Mucosa of stomach (tissue), 1 donor: ENCODE data around the gene ADAM8.

Source experiments
- H3K27me3 ChIP-seq: one replicate; pipeline ENCODE4 v1.7.0; 2013; ENCODE audit warnings: mild to moderate bottlenecking, low read length; ENCODE audit not compliant: control insufficient read depth, insufficient read depth
- H3K36me3 ChIP-seq: one replicate; pipeline ENCODE4 v1.7.0; 2013; ENCODE audit warnings: low read length; ENCODE audit not compliant: control insufficient read depth, insufficient read depth
- H3K4me1 ChIP-seq: one replicate; pipeline ENCODE4 v1.7.0; 2013; ENCODE audit warnings: mild to moderate bottlenecking, low read length; ENCODE audit not compliant: control insufficient read depth, insufficient read depth
- H3K4me3 ChIP-seq: one replicate; pipeline ENCODE4 v1.7.0; 2013; ENCODE audit warnings: low read length
- H3K9ac ChIP-seq: one replicate; pipeline ENCODE4 v1.7.0; 2013; ENCODE audit warnings: mild to moderate bottlenecking, low read length, moderate library complexity
- H3K9me3 ChIP-seq: one replicate; pipeline ENCODE4 v1.7.0; 2013; ENCODE audit warnings: mild to moderate bottlenecking, low read length, moderate library complexity; ENCODE audit not compliant: control insufficient read depth
- donor health status: Pancreatic carcinoma.

ADAM8 gene

DNA sequence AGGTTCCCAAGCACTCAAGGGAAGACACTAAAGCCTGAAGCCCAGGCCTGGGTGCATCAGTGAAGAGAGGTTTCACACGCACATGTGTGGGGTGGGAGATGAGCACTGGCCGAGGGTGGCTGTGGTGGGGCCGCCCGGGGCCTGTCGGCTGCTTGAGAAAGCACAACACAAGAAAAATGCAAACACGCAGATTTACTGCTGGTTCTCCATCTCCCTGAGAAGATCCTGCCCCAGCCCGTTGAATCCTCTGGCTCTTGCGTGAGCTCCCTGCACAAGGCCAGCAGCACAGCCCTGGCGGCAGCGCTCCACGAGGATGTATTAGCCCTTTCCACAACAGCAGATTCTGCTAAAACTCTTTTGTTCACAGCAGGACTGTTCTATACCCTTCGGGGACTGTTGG is 38.2 kb upstream of the ADAM8 start:
- no peaks in the 10 kb centered on the region for H3K9me3 ChIP-seq
- no peak overlapping the region for H3K9ac ChIP-seq
- no peaks in the 10 kb centered on the region for H3K36me3 ChIP-seq
- H3K4me3 ChIP-seq, result no peak overlapping the region
- peaks cover 6% of the 10 kb centered on the region for H3K4me1 ChIP-seq
- H3K27me3 ChIP-seq, result peaks cover 9% of the 10 kb centered on the region

DNA sequence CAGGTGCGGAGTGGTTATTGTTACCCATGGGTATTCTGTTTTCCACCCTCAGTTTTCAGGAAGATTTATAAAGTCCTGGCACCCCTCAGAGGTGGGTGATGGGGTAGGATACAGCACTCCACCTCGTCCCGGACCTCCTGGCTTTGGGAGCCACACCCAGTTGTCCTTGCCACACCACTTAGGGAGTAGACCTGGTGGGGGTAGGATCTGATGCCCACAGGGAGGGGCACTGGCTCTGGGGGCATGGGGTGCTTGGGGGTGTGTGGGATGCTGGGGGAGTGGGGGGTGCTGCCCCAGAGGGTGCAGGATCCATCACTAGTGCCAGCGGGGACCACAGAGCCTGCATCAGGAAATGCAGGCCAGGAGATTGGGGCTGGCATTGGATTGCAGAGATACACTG is 36.5 kb upstream of the ADAM8 start:
- peaks cover 14% of the 10 kb centered on the region for H3K4me1 ChIP-seq
- no peak overlapping the region for H3K9ac ChIP-seq
- no peaks in the 10 kb centered on the region for H3K36me3 ChIP-seq
- no peak overlapping the region for H3K4me3 ChIP-seq
- H3K9me3 ChIP-seq, result no peaks in the 10 kb centered on the region
- H3K27me3 ChIP-seq, result no peaks in the 10 kb centered on the region

DNA sequence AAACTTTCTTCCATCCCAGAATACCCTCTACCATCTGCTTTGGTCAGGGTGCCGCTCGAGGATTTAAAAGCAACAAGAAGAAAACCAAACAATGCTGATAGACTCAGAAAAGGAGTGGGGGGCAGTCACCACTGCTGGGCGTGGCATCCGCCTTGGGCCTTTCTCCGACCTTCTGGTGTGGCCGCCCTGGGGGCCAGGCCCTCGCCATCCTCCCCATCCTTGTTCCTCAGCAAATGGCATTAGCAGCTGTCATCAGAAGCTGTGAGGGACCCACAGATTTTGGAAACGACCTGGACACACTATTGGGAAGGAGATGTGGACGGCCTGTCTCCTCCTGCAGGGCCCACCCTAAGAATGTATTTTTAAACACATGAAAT is 36.1 kb upstream of the ADAM8 start:
- Histone ChIP-seq H3K36me3 (no peaks in the 10 kb centered on the region), H3K9me3 (no peaks in the 10 kb centered on the region), H3K27me3 (no peaks in the 10 kb centered on the region), H3K9ac (no peak overlapping the region), H3K4me1 (peaks cover 14% of the 10 kb centered on the region), H3K4me3 (no peak overlapping the region)

DNA sequence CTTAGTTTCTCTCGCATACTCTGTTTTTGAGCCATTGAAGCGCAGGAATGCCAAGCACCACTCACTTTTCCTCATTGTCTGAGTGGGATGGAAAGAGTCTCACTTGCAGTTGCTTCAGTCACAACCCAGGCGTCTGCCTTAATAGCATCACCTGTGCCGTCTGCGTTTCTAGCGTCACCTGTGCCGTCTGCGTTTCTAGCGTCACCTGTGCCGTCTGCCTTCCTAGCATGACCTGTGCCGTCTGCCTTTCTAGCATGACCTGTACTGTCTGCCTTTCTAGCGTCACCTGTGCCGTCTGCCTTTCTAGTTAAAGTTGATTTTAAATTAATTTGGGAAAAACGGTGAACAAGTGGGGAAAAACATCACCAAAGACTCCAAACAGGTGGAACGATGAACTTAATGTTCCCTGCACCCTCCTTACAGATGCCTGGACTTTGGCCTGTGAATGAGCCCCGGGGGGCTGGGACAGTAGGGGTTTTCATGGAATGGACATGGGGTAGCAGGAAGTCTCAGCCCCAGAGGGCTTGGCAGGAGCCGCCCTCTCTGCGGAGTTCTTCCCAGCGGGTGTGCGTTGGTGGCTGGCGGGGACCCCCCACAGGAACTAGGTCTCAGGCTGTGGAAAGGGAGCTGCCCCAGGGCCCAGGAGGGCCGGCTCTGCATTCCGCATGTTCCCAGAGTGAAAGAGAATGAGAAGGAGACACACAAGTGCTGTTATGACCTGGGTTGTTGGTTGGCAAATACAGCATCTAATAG is 35.5 kb upstream of the ADAM8 start:
- no peaks in the 10 kb centered on the region for H3K36me3 ChIP-seq
- H3K4me1 ChIP-seq, result peaks cover 18% of the 10 kb centered on the region
- no peaks in the 10 kb centered on the region for H3K27me3 ChIP-seq
- no peaks in the 10 kb centered on the region for H3K9me3 ChIP-seq
- H3K9ac ChIP-seq, result no peak overlapping the region
- no peak overlapping the region for H3K4me3 ChIP-seq

DNA sequence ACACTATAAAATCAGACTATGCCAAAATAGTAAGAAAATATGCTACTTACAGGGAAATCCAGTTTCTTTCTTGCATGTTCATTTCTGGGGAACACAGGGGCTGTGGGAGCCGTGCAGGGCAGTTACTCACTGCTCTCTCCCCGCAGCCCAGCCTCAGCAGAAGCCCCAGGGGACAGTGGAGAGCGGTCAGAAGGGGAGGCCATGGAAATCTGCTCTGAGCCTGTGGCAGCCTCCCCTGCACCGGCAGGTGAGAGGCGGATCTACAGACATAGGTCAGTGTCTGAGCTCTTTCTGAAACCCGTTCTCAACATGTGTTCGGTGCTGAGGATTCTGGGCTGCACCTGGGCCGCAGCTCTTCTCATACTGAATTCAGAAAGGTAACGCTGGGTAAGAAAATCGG is 34.9 kb upstream of the ADAM8 start:
- no peaks in the 10 kb centered on the region for H3K9me3 ChIP-seq
- no peaks in the 10 kb centered on the region for H3K27me3 ChIP-seq
- H3K4me3 ChIP-seq, result no peak overlapping the region
- H3K9ac ChIP-seq, result no peak overlapping the region
- no peaks in the 10 kb centered on the region for H3K36me3 ChIP-seq
- peaks cover 22% of the 10 kb centered on the region for H3K4me1 ChIP-seq

DNA sequence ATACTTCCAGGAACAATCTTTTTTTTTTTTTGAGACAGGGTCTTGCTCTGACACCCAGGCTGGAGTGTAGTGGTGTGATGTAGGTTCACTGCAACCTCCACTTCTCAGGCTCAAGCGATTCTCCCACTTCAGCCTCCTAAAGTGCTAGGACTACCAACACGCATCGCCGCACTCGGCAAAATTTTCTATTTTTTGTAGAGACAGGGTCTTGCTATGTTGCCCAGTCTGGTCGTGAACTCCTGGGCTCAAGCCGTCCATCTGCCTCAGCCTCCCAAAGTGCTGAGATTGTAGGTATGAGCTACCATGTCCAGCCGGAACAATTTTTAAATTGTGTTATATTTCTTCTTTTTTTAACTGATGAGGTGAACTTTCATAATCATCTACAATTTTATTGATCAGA is 34.1 kb upstream of the ADAM8 start:
- Histone ChIP-seq H3K36me3 (no peaks in the 10 kb centered on the region), H3K9ac (no peak overlapping the region), H3K4me1 (peaks cover 22% of the 10 kb centered on the region), H3K4me3 (no peak overlapping the region), H3K9me3 (no peaks in the 10 kb centered on the region), H3K27me3 (no peaks in the 10 kb centered on the region)

DNA sequence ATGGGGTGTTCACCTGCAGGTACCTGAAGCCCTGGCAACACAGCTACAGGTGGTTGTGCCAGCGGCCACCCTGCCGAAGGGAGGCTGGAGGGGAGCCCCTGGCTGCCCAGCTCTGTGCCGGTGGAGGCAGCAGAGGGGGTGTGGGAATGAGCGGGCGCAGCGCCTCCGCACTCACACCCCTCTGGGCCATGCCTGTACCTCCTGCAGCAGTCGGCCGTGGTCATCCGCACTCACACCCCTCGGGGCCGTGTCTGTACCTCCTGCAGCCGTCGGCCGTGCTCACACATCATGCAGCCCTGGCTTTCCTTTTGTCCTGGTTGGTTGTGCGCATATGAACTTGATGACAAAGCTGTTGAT is 33.7 kb upstream of the ADAM8 start:
- H3K4me3 ChIP-seq, result no peak overlapping the region
- no peaks in the 10 kb centered on the region for H3K36me3 ChIP-seq
- no peaks in the 10 kb centered on the region for H3K27me3 ChIP-seq
- peaks cover 24% of the 10 kb centered on the region for H3K4me1 ChIP-seq
- H3K9ac ChIP-seq, result no peak overlapping the region
- H3K9me3 ChIP-seq, result no peaks in the 10 kb centered on the region

DNA sequence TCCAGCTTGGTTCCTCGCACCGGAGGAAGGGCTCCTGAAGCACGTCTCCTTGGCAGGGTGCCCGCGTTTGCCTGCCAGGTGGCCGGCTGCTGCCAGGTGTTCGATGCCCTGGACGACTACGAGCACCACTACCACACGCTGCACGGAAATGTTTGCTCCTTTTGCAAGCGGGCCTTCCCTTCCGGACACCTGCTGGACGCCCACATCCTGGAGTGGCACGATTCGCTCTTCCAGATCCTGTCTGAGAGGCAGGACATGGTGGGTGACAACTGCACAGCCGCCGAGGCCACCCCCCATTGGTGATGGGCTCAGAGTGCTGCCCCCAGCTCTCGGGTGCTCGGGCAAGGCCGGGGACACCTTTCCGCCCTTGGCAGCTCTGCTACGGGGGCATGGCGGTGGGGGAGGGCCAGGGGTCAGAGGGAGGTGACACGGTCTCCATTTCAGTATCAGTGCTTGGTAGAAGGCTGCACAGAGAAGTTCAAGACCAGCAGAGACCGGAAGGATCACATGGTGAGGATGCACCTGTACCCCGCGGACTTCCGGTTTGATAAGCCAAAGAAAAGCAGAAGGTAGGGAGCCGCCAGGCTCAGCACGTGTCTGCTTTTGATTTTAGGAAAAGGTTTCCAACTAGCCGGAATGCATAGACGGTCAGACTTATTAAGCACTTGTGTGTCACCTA is 33.2 kb upstream of the ADAM8 start:
- peaks cover 27% of the 10 kb centered on the region for H3K4me1 ChIP-seq
- no peak overlapping the region for H3K4me3 ChIP-seq
- H3K9me3 ChIP-seq, result no peaks in the 10 kb centered on the region
- no peaks in the 10 kb centered on the region for H3K36me3 ChIP-seq
- H3K27me3 ChIP-seq, result no peaks in the 10 kb centered on the region
- H3K9ac ChIP-seq, result no peak overlapping the region

DNA sequence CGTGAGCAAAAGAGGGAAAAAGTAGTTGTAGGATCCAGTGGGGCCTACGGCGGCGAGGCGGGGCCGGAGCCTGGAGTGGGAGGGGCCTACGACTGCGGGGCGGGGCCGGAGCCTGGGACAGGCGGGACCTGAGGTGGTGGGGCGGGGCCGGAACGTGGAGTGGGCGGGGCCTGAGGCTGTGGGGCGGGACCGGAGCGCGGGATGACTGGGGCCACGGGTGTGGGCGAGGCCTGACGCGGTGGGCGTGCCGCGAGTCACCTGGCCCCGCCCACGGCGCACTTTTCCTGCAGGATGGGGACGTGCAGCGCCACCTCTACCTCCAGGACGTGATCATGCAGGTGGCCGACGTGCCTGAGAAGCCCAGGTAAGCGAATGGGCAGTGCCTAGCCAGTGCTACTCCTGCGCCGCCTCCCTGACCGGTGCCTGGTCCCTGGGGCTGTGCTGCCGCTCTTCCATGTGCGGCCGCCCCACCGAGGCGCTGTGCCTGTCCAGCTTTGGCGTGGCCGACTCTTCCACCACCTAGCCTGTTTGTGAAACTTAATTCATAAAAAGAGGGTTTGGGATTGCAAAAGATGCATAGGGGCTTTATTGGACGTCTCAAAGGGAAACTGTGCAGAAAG is 32.5 kb upstream of the ADAM8 start:
- Histone ChIP-seq H3K4me3 (peak overlapping the region; percentile 68), H3K9me3 (no peaks in the 10 kb centered on the region), H3K27me3 (no peaks in the 10 kb centered on the region), H3K9ac (peak overlapping the region; percentile 88), H3K4me1 (peaks cover 27% of the 10 kb centered on the region), H3K36me3 (no peaks in the 10 kb centered on the region)

DNA sequence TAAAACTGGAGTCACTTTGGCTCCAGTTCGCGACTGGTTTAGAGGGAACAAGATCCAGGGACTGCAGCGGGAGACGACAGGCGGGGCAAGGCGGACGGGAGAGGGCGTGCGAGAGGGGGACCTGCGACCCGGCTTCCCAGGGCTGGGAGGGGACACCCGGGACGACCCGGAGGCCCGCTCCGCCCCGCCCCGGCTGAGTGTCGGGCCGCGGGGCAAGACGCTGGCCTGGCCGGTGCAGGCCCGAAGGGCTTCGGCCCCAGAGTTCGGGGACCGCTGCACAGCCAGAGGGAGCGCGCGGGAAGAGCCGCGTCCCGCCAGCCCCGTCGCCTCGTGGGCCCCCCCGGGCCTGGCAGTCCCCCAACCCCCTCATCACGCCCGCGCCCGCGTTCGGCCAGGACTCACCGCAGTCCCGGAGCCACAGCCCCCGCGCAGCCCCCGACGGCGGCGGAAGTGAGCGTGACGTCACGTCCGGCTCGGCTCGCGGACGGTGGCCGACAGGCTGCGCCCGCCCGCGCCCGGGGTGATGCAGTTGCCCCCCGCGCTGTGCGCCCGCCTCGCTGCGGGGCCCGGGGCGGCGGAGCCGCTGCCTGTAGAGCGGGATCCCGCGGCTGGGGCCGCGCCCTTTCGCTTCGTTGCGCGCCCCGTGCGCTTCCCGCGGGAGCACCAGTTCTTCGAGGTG is 31.9 kb upstream of the ADAM8 start, which contains the start of the genes TUBGCP2 and ZNF511:
Gene TUBGCP2, minus strand, starts transcription at position 452 of the 679 bp plus-strand sequence. CDS start 5,931 bp downstream, outside the sequence.
Gene ZNF511, plus strand, starts transcription at position 494 of the 679 bp plus-strand sequence. Its CDS starts 30 bp downstream, at position 524.
- Histone ChIP-seq H3K4me3 (peak within 1 kb of the TSS; percentile 68), H3K36me3 (no peaks in the 10 kb centered on the region), H3K9ac (peak within 1 kb of the TSS; percentile 88), H3K9me3 (no peaks in the 10 kb centered on the region), H3K27me3 (no peaks in the 10 kb centered on the region), H3K4me1 (peaks cover 27% of the 10 kb centered on the region)

DNA sequence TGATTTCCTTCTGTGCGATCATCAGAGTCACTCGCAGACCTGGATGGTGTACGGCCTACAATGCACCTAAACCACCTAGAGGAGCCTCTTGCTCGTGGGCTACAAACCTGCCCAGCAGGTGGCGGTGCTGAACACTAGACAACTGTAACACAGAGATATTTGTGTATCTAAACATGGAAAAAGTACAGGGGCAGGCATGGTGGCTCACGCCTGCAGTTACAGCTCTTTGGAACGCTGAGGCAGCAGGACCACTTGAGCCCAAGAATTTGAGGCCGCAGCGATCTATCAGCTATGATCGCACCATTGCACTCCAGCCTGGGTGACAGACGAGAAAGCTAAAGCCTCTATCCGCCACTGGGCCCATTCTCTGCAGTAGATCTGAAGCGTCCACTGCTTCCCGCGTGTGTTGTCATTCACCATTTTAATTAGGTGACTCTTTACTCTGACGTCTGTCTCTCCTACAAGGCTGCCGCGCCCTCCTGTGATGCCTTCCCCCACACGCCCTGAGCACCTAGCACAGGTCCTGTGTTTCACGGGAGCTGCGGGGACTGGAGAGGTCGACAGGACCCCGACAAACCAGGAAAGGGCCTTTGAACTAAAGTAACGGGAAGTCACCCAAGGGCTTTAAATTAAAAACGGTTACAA is 31.2 kb upstream of the ADAM8 start:
- no peaks in the 10 kb centered on the region for H3K36me3 ChIP-seq
- no peaks in the 10 kb centered on the region for H3K27me3 ChIP-seq
- peaks cover 27% of the 10 kb centered on the region for H3K4me1 ChIP-seq

More for the DNA sequence above, 31.2 kb upstream of the ADAM8 start:
- peak overlapping the region; percentile 88 for H3K9ac ChIP-seq
- H3K4me3 ChIP-seq, result peak overlapping the region; percentile 68
- no peaks in the 10 kb centered on the region for H3K9me3 ChIP-seq
